Thymus (tissue), 11 donors: Measurements from ENCODE around the gene PTBP1. TPM values are rescaled to one million over a fixed set of nuclear protein-coding genes. Genes with fewer than 3 reads are reported as not detected.

Experiments used
- DNase-seq, 9 donors: peaks; one replicate each; pipeline ENCODE4 v3.0.0-alpha.2; 2013; ENCODE audit warnings: low spot score in 9 of 9, low read depth in 6 of 9, missing footprints in 1 of 9
- H3K27ac ChIP-seq, 2 donors: one replicate each; pipeline ENCODE4 v1.5.1; 2013; ENCODE audit warnings: control low read depth in 1 of 2, low read depth in 1 of 2, low read length in 1 of 2, mild to moderate bottlenecking in 1 of 2, moderate library complexity in 1 of 2
- H3K27me3 ChIP-seq, 2 donors: one replicate each; pipeline ENCODE4 v1.5.1; 2013; ENCODE audit warnings: low read length in 1 of 2; ENCODE audit not compliant: control insufficient read depth in 2 of 2, insufficient read depth in 1 of 2
- H3K36me3 ChIP-seq, 2 donors: one replicate each; pipeline ENCODE4 v1.5.1; 2013; ENCODE audit warnings: low read length in 1 of 2, mild to moderate bottlenecking in 1 of 2, moderate library complexity in 1 of 2; ENCODE audit not compliant: control insufficient read depth in 2 of 2, insufficient read depth in 2 of 2
- H3K4me1 ChIP-seq, 2 donors: one replicate each; pipeline ENCODE4 v1.5.1; 2013; ENCODE audit warnings: low read length in 2 of 2; ENCODE audit not compliant: control insufficient read depth in 2 of 2, insufficient read depth in 2 of 2
- H3K4me3 ChIP-seq, 2 donors: one replicate each; pipeline ENCODE4 v1.5.1; 2013; ENCODE audit warnings: low read length in 2 of 2, control low read depth in 1 of 2, mild to moderate bottlenecking in 1 of 2
- H3K9me3 ChIP-seq, 2 donors: one replicate each; pipeline ENCODE4 v1.5.1; 2013; ENCODE audit warnings: low read length in 1 of 2, mild to moderate bottlenecking in 1 of 2; ENCODE audit not compliant: control insufficient read depth in 2 of 2, insufficient read depth in 1 of 2
- WGBS: extraction: QIAGEN DNeasy Blood & Tissue Kit; methylation state at CpG from one replicate; pipeline ENCODE4 v1.1.7; 2013; 5-methylcytosine and 5-hydroxymethylcytosine counted together
- polyA plus RNA-seq: library from polyadenylated mRNA; stranded (reverse); fragments of 200-250 nt; gene quantifications from one replicate; pipeline ENCODE4 v1.2.3, GENCODE V29; 2013
- total RNA-seq: library from RNA; stranded (reverse); fragments of 120-200 nt; gene quantifications from one replicate; pipeline ENCODE4 v1.2.4, GENCODE V29; 2013
- donor health status: healthy.

The PTBP1 gene
- total and polyA plus RNA-seq, 2 donors, result 75.1 to 129 TPM

DNA sequence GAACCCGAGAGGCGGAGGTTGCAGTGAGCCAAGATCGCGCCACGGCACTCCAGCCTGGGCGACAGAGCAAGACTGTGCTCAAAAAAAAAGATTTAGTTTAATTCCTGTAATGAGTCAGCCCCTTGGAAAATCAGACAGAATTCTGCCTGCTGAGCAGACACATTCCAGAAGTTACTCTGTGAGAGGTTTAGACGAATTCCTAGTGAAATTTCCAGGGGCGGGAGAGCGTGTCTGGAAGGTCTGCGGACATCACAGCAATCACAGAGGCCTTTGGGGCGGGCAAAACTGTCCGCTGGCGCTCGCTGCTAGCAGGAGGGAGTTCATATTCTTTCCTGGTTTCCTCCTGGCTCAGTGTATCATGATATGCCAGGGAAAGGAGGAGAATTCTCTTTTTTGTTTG is 28.8 kb upstream of the PTBP1 start:
- Histone ChIP-seq H3K9me3 (no peaks in the 10 kb centered on the region), H3K4me1 (no peaks in the 10 kb centered on the region), H3K27ac (no peak overlapping the region), H3K4me3 (no peak overlapping the region), H3K27me3 (peaks cover 0 to 23% of the 10 kb centered on the region in 2 donors), H3K36me3 (no peaks in the 10 kb centered on the region)
- WGBS, result 95% methylated on average over 14 of the region's 14 CpGs
- no peak for DNase-seq

DNA sequence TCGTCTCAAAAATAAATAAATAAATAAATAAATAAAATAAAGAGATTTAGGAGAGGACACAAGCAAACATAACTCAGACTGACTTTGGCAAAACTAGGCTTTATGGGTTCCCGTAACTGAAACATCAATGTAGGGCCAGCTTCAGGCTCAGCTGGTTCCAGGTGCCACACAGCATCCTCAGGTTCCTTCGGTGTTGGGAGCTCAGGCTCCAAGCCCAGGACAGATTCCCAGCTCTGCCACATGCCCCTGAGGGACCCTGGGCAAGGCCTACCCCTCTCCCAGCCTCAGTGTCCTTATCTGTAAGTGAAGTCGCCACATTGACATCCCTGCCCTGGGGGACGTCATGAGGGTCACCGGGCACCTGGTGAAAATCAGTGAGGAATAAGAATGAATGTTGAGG is 27.6 kb upstream of the PTBP1 start:
- Histone ChIP-seq H3K4me3 (no peak overlapping the region), H3K27ac (no peak overlapping the region), H3K27me3 (peaks cover 0 to 23% of the 10 kb centered on the region in 2 donors), H3K9me3 (no peaks in the 10 kb centered on the region), H3K4me1 (no peaks in the 10 kb centered on the region), H3K36me3 (no peaks in the 10 kb centered on the region)
- no peak for DNase-seq
- 93% methylated on average over 6 of the region's 6 CpGs for WGBS

DNA sequence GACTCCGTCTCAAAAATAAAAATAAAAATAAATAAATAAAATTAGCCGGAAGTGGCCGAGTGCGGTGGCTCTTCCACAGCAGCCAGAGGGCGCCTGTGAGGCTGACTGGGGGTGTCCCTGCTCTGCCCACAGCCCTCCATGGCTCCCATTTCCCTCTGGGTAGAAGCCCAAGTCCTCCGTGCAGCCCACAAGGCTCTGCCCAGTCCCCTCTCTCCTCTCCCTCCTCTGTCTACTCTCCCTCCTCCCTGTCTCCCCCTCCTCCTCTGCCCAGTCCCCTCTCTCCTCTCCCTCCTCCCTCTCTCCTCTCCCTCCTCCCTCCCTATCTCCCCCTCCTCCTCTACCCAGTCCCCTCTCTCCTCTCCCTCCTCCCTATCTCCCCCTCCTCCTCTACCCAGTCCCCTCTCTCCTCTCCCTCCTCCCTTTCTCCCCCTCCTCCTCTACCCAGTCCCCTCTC is 25.9 kb upstream of the PTBP1 start:
- Histone ChIP-seq H3K36me3 (no peaks in the 10 kb centered on the region), H3K27me3 (peaks cover 3 to 23% of the 10 kb centered on the region in 2 donors), H3K27ac (no peak overlapping the region), H3K4me3 (no peak overlapping the region), H3K4me1 (no peaks in the 10 kb centered on the region), H3K9me3 (no peaks in the 10 kb centered on the region)
- 16% methylated on average over 6 of the region's 6 CpGs for WGBS
- DNase-seq, result no peak

DNA sequence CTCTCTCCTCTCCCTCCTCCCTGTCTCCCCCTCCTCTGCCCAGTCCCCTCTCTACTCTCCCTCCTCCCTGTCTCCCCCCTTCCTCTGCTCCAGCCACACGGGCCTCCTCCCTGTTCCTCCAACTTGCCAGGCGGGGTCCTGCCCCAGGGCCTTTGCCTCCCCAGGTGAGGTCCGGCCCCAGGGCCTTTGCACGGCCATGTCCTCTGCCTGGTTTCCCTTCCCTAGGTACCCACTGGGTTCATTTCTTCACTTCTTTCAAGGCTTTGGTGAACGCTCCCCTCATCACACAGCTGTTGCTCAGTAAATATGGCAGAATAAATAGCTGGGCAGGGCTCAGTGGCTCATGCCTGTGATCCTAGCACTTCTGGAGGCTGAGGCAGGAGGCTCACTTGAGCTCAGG is 25.2 kb upstream of the PTBP1 start:
- 94% methylated on average over 5 of the region's 5 CpGs for WGBS
- Histone ChIP-seq H3K4me1 (no peaks in the 10 kb centered on the region), H3K4me3 (no peak overlapping the region), H3K27me3 (peaks cover 3 to 23% of the 10 kb centered on the region in 2 donors), H3K27ac (no peak overlapping the region), H3K9me3 (no peaks in the 10 kb centered on the region), H3K36me3 (no peaks in the 10 kb centered on the region)
- no peak for DNase-seq

DNA sequence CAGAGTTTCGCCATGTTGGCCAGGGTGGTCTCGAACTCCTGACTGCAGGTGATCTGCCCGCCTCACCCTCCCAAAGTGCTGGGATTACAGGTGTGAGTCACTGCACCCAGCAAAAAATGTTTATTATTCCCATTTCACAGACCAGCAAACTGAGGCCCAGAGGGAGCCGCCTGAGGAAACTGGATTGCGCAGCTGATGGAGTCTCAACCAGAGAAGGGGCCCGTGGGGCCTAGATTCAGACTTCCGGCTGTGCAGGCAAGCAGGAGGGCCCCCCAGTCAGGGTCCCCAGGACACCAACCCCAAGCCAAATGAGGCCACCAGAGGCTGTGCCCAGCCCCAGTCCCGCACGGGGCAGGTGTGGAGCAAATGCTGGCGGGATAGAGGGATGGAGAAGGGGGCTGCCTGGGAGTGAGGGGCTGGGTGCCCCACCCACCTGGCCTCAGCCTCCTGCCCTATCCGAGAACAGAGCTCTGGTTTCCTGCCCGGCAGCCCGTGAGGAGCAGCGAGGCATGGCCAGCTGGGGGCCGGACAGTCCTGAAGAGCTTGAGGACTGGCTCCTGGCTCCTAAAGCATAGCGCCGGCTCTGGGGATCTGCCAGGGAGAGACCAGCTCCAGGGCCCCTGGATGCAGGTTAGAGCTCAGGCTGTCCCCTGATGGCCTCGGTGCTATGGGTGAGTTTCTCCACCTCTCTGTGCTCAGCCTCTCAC is 24.4 kb upstream of the PTBP1 start:
- peaks cover 3 to 25% of the 10 kb centered on the region in 2 donors for H3K27me3 ChIP-seq
- WGBS, result 90% methylated on average over 18 of the region's 18 CpGs
- no peak for DNase-seq

DNA sequence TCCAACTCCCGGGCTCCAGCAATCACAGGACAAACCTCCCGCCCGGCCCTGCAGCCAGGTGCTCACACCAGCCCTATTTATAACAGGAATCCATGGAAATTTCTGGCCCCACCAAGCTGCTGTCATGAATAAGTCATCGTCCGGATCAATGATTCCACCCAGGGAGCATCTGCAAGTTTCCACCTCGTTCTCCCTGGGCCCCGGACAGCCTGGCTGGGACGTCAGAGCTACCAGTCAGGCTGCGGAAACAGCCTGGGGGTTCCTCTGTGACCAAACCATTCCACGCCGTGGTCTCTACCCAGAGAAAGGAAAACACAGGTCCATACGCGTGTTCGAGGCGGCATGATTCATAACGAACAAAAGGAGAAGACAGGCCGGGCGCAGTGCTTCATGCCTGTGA is 20.7 kb upstream of the PTBP1 start:
- H3K36me3 ChIP-seq, result no peaks in the 10 kb centered on the region
- H3K4me1 ChIP-seq, result no peaks in the 10 kb centered on the region
- no peaks in the 10 kb centered on the region for H3K9me3 ChIP-seq
- 96% methylated on average over 18 of the region's 18 CpGs for WGBS
- H3K27ac ChIP-seq, result no peak overlapping the region
- no peak for DNase-seq
- no peak overlapping the region for H3K4me3 ChIP-seq
- H3K27me3 ChIP-seq, result peaks cover 3 to 23% of the 10 kb centered on the region in 2 donors

More for the DNA sequence above, 24.4 kb upstream of the PTBP1 start:
- Histone ChIP-seq H3K4me3 (no peak overlapping the region), H3K36me3 (no peaks in the 10 kb centered on the region), H3K9me3 (no peaks in the 10 kb centered on the region), H3K27ac (no peak overlapping the region), H3K4me1 (no peaks in the 10 kb centered on the region)

DNA sequence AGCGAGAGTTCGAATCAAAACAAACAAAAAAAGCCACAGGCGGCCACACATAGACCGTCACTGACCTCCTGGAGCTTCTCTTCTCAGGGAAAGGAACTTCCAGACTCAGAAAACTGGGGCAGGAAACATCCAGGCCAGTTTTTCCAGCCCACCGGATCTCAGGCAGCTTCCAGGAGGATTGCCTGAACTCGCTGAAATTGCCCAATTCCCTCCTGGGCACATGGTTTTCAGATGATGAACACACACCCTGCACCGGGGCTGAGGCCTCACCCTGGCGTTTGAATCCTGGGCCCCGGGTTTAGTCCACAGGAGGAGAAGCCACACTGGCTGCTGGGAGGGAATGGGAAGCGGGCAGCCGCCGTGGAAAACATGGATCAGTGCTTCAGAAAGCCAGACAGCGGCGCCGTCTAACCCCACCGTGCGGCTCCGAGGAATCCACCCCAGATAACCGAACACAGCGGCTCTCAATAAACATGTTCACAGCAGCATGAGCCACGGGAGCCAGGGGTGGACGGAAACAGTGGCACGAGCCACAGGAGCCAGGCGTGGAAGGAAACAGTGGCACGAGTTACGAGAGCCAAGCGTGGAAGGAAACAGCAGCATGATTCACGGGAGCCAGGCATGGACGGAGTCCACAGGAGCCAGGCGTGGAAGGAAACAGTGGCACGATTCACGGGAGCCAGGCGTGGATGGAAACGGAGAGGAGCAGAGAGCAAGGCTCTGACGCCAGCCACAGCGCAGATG is 18.2 kb upstream of the PTBP1 start:
- DNase-seq, result no peak
- no peak overlapping the region for H3K4me3 ChIP-seq
- H3K9me3 ChIP-seq, result no peaks in the 10 kb centered on the region
- WGBS, result 86% methylated on average over 36 of the region's 36 CpGs
- peak overlapping the region in 1 of 2 donors; percentile 27 for H3K27ac ChIP-seq
- H3K36me3 ChIP-seq, result no peaks in the 10 kb centered on the region
- H3K27me3 ChIP-seq, result peaks cover 6 to 34% of the 10 kb centered on the region in 2 donors
- peaks cover 0 to 2% of the 10 kb centered on the region in 2 donors for H3K4me1 ChIP-seq

DNA sequence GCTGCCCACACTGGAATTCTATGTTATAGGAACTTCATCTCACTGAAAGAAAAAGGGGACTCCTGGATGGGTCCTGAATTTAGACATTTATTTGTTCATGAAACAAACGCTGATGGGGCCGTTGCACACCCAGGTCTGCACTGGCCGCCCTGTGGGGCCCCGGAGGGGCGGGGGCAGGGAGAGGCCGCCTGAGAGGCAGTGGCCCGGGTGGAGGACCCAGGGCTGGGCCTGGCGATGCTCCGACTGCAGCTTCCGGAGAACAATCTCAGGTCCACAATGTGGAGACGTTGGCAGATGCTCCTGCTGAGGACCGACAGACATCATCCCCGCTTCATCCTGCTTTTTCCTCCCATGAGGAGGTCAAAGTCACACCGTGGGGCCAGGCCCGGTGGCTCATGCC is 16.3 kb upstream of the PTBP1 start:
- 95% methylated on average over 15 of the region's 15 CpGs for WGBS

DNA sequence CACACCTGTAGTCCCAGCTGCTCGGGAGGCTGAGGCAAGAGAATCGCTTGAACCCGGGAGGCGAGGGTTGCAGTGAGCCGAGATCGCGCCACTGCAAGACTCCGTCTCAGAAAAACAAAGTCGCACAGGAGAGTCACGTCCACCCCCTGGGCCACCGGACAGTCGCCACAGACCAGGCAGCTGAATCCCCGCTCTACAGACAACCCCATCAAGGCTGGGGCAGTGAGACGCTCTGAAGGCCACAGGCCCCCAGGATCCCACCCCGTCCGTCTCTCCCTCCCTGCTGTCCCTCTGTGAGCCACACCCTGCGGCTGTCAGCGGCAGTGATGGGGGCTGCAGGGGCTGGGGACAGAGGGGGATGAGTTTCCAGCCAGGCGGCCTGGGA is 15.5 kb upstream of the PTBP1 start:
- WGBS, result 96% methylated on average over 19 of the region's 19 CpGs
- Histone ChIP-seq H3K9me3 (no peaks in the 10 kb centered on the region), H3K4me3 (no peak overlapping the region), H3K36me3 (no peaks in the 10 kb centered on the region), H3K4me1 (peaks cover 0 to 2% of the 10 kb centered on the region in 2 donors), H3K27ac (no peak overlapping the region), H3K27me3 (peaks cover 3 to 34% of the 10 kb centered on the region in 2 donors)
- DNase-seq, result no peak

More for the DNA sequence above, 16.3 kb upstream of the PTBP1 start:
- Histone ChIP-seq H3K9me3 (no peaks in the 10 kb centered on the region), H3K4me3 (no peak overlapping the region), H3K27ac (no peak overlapping the region), H3K36me3 (no peaks in the 10 kb centered on the region), H3K4me1 (peaks cover 0 to 2% of the 10 kb centered on the region in 2 donors), H3K27me3 (peaks cover 3 to 34% of the 10 kb centered on the region in 2 donors)
- DNase-seq, result no peak
